Astrocyte (in vitro differentiated cells and primary cell): ENCODE results near the gene DIO1. TPM values are rescaled to one million over a fixed set of nuclear protein-coding genes. Genes with fewer than 3 reads are reported as not detected.

Source experiments
- DNase-seq: peaks from one replicate; pipeline ENCODE4 v3.0.0-alpha.2; 2010; ENCODE audit warnings: low read depth
- FAIRE-seq: peaks from 2 replicates; lab custom pipeline; 2011; peaks lifted over from hg19 to GRCh38; lab: Jason Lieb, UNC
- H2AFZ ChIP-seq: 2 replicates; pipeline ENCODE4 v1.6.0; 2012; ENCODE audit warnings: low read depth, low read length, inconsistent platforms
- H3K27ac ChIP-seq: 2 replicates; pipeline ENCODE4 v1.5.1; 2011; ENCODE audit warnings: low read depth, low read length, inconsistent platforms
- H3K27me3 ChIP-seq: 2 replicates; pipeline ENCODE4 v1.6.0; 2011; ENCODE audit warnings: low read length, inconsistent platforms; ENCODE audit not compliant: insufficient read depth
- H3K36me3 ChIP-seq: 2 replicates; pipeline ENCODE4 v1.5.1; 2011; ENCODE audit warnings: low read length, inconsistent platforms; ENCODE audit not compliant: insufficient read depth
- H3K4me1 ChIP-seq: 2 replicates; pipeline ENCODE4 v1.5.1; 2011; ENCODE audit warnings: low read length, inconsistent platforms; ENCODE audit not compliant: insufficient read depth
- H3K4me2 ChIP-seq: 2 replicates; pipeline ENCODE4 v1.6.0; 2012; ENCODE audit warnings: low read length, inconsistent platforms
- H3K4me3 ChIP-seq: 2 replicates; pipeline ENCODE4 v1.5.1; 2011; ENCODE audit warnings: low read depth, mild to moderate bottlenecking, low read length, inconsistent platforms; ENCODE audit not compliant: insufficient read depth
- H3K79me2 ChIP-seq: 2 replicates; pipeline ENCODE4 v1.6.0; 2012; ENCODE audit warnings: mild to moderate bottlenecking, low read length, inconsistent platforms; ENCODE audit not compliant: insufficient read depth
- H3K9ac ChIP-seq: 2 replicates; pipeline ENCODE4 v1.6.0; 2012; ENCODE audit warnings: mild to moderate bottlenecking, low read length, inconsistent platforms
- H3K9me3 ChIP-seq: 2 replicates; pipeline ENCODE4 v1.5.1; 2012; ENCODE audit warnings: low read depth, mild to moderate bottlenecking, low read length, inconsistent platforms; ENCODE audit not compliant: insufficient read depth
- H4K20me1 ChIP-seq: 2 replicates; pipeline ENCODE4 v1.6.0; 2012; ENCODE audit warnings: low read length, inconsistent platforms; ENCODE audit not compliant: insufficient read depth
- H3K27ac Mint-ChIP-seq: one replicate; pipeline ENCODE4 v1.8.0; 2021; ENCODE audit warnings: mild to moderate bottlenecking, mixed read lengths; ENCODE audit not compliant: unreplicated experiment
- H3K27me3 Mint-ChIP-seq: one replicate; pipeline ENCODE4 v1.8.0; 2021; ENCODE audit warnings: low read depth, mixed read lengths; ENCODE audit not compliant: unreplicated experiment
- H3K36me3 Mint-ChIP-seq: one replicate; pipeline ENCODE4 v1.8.0; 2021; ENCODE audit warnings: low read depth, mixed read lengths; ENCODE audit not compliant: unreplicated experiment
- H3K4me1 Mint-ChIP-seq: one replicate; pipeline ENCODE4 v1.8.0; 2021; ENCODE audit warnings: low read depth, mixed read lengths; ENCODE audit not compliant: unreplicated experiment
- H3K4me3 Mint-ChIP-seq: one replicate; pipeline ENCODE4 v1.8.0; 2021; ENCODE audit warnings: mild to moderate bottlenecking, moderate library complexity, mixed read lengths; ENCODE audit not compliant: unreplicated experiment
- H3K9me3 Mint-ChIP-seq: one replicate; pipeline ENCODE4 v1.8.0; 2021; ENCODE audit warnings: mild to moderate bottlenecking, mixed read lengths; ENCODE audit not compliant: unreplicated experiment
- EZH2 ChIP-seq: IDR thresholded peaks from 2 replicates; pipeline ENCODE4 v1.6.1; 2012; ENCODE audit warnings: mild to moderate bottlenecking, low read length, inconsistent platforms; ENCODE audit not compliant: insufficient read depth
- total RNA-seq: library from RNA; stranded (reverse); gene quantifications from 2 replicates; pipeline ENCODE4 v1.2.1, GENCODE V29; 2021
- TF ChIP-seq, protein P1 (sequence below): IDR thresholded peaks from 2 replicates; pipeline ENCODE4 v1.5.1; 2011; ENCODE audit warnings: low read depth, mild to moderate bottlenecking, inconsistent platforms, low read length, moderate library complexity; ENCODE audit not compliant: insufficient read depth

DIO1 gene
- total RNA-seq, 1 donor from 2014 or later, result not detected

DNA sequence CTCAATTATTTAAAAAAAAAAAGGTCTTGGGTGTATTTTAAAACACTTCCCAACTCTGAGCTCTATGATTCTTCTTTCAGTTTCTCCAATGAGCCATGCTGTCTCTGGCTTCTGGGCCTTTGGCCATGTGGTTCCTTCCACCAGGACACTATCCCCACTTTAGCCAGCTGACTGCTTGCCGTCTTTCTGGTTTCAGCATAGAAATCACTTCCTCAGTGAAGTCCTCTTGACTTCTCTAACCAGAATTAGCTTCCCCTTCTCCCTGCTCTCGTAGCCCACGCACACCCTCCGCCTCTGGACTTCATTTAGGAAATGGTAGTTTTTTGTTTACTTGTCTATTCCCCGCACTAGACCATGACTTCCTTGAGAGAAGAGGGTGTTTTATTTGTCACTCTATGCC is 1.1 kb upstream of the DIO1 start:
- Histone ChIP-seq H2AFZ (no peak overlapping the region), H3K4me2 (no peak overlapping the region), H3K9me3 (no peaks in the 10 kb centered on the region), H4K20me1 (no peaks in the 10 kb centered on the region), H3K4me1 (peaks cover 12% of the 10 kb centered on the region), H3K27ac (no peak overlapping the region), H3K4me3 (no peak overlapping the region), H3K36me3 (no peaks in the 10 kb centered on the region), H3K79me2 (no peaks in the 10 kb centered on the region), H3K27me3 (no peaks in the 10 kb centered on the region), H3K9ac (no peak overlapping the region)
- Mint-ChIP-seq H3K27ac (no peak overlapping the region), H3K4me3 (no peak overlapping the region), H3K27me3 (peaks cover 7% of the 10 kb centered on the region), H3K36me3 (no peaks in the 10 kb centered on the region), H3K9me3 (peaks cover 3% of the 10 kb centered on the region), H3K4me1 (peaks cover 4% of the 10 kb centered on the region)
- no peak for TF ChIP-seq EZH2
- TF ChIP-seq, protein P1, sequence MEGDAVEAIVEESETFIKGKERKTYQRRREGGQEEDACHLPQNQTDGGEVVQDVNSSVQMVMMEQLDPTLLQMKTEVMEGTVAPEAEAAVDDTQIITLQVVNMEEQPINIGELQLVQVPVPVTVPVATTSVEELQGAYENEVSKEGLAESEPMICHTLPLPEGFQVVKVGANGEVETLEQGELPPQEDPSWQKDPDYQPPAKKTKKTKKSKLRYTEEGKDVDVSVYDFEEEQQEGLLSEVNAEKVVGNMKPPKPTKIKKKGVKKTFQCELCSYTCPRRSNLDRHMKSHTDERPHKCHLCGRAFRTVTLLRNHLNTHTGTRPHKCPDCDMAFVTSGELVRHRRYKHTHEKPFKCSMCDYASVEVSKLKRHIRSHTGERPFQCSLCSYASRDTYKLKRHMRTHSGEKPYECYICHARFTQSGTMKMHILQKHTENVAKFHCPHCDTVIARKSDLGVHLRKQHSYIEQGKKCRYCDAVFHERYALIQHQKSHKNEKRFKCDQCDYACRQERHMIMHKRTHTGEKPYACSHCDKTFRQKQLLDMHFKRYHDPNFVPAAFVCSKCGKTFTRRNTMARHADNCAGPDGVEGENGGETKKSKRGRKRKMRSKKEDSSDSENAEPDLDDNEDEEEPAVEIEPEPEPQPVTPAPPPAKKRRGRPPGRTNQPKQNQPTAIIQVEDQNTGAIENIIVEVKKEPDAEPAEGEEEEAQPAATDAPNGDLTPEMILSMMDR, result no peak
- FAIRE-seq (no peak), DNase-seq (no peak)

DNA sequence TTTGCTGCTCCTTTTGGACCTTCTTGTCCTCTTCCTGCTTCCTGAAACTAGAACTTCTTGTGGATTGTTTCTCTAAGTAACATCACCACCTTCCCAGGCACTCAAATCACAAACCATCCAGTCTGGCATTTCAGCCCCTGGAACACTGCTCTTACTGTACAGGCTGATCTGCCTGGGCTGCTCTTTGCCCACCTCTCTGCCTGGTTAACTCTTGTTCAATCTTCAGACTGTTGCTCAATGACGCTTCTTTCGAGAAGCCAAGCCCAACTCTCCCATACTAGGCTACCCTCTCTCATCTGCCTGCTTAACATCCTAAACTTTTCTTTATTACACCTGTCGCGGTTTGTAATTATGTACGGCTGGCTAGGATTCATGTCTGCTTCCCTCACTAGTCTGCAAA is 657 bp downstream of the DIO1 start:
- DNase-seq (no peak), FAIRE-seq (no peak)
- Histone ChIP-seq H3K9ac (no peak overlapping the region), H3K4me3 (no peak overlapping the region), H3K4me2 (no peak overlapping the region), H3K79me2 (no peaks in the 10 kb centered on the region), H4K20me1 (no peaks in the 10 kb centered on the region), H3K36me3 (no peaks in the 10 kb centered on the region), H3K4me1 (peaks cover 9% of the 10 kb centered on the region), H3K9me3 (no peaks in the 10 kb centered on the region), H2AFZ (no peak overlapping the region), H3K27ac (no peak overlapping the region), H3K27me3 (no peaks in the 10 kb centered on the region)
- peaks cover 3% of the 10 kb centered on the region for H3K9me3 Mint-ChIP-seq
- H3K36me3 Mint-ChIP-seq, result peaks cover 1% of the 10 kb centered on the region
- no peak overlapping the region for H3K4me3 Mint-ChIP-seq
- H3K27me3 Mint-ChIP-seq, result peaks cover 7% of the 10 kb centered on the region
- H3K4me1 Mint-ChIP-seq, result peaks cover 12% of the 10 kb centered on the region
- TF ChIP-seq EZH2, result no peak
- TF ChIP-seq, protein P1, result no peak
- H3K27ac Mint-ChIP-seq, result no peak overlapping the region

DNA sequence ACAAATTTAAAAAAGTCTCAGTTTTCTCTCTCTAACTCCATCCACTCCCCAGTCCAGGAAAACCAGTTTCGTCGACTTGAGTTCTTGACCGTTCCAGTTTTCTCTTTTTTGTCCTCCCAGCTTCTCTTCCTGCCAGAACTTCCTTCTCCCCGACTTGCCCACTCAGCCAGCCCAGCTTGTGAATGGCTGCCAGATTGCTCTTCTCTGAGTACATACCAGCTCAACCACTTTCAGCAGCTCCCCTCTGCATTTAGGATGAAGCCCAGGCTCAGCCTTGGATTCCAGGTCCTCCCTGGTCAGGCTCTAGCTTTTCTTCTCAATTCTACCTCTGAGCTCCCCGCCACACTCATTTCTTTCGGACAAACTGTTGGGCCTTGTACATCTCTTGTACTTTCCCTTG is 1.4 kb downstream of the DIO1 start:
- peaks cover 3% of the 10 kb centered on the region for H3K9me3 Mint-ChIP-seq

More for the DNA sequence above, 1.4 kb downstream of the DIO1 start:
- FAIRE-seq (no peak), DNase-seq (no peak)
- H3K27me3 Mint-ChIP-seq, result peaks cover 7% of the 10 kb centered on the region
- no peaks in the 10 kb centered on the region for H3K27me3 ChIP-seq
- no peaks in the 10 kb centered on the region for H3K79me2 ChIP-seq
- no peak overlapping the region for H3K27ac ChIP-seq
- peaks cover 1% of the 10 kb centered on the region for H3K36me3 Mint-ChIP-seq
- H3K36me3 ChIP-seq, result no peaks in the 10 kb centered on the region
- no peak overlapping the region for H2AFZ ChIP-seq
- H3K9me3 ChIP-seq, result no peaks in the 10 kb centered on the region
- no peak overlapping the region for H3K4me3 Mint-ChIP-seq
- H3K4me1 Mint-ChIP-seq, result peaks cover 12% of the 10 kb centered on the region
- H3K9ac ChIP-seq, result no peak overlapping the region
- H3K27ac Mint-ChIP-seq, result no peak overlapping the region
- no peak overlapping the region for H3K4me3 ChIP-seq
- H4K20me1 ChIP-seq, result no peaks in the 10 kb centered on the region
- H3K4me1 ChIP-seq, result peaks cover 6% of the 10 kb centered on the region
- no peak overlapping the region for H3K4me2 ChIP-seq
- no peak for TF ChIP-seq EZH2
- TF ChIP-seq, protein P1, result no peak
